Activated B cell treated with CpG ODN at 0.5 μM for 24 hours (primary cell): ENCODE data around the gene PRR7. TPM values are rescaled to one million over a fixed set of nuclear protein-coding genes. Genes with fewer than 3 reads are reported as not detected.

Experiments used
- ATAC-seq: fragments of 200-7000 bp; cut with Tn5 transposase; one replicate; pipeline ENCODE4 v1.10.0; 2021; ENCODE audit warnings: low read depth, mild to moderate bottlenecking, moderate library complexity
- CTCF ChIA-PET: fragments of 350-600 bp; sonication (Branson Sonifier 250); formaldehyde crosslinking; loops from one replicate; lab custom pipeline; 2021; ENCODE audit warnings: antibody characterized with exemption; lab: Charles Lee
- POLR2A ChIA-PET: fragments of 350-600 bp; sonication (Branson Sonifier 250); formaldehyde crosslinking; loops from one replicate; lab custom pipeline; 2021; ENCODE audit warnings: antibody characterized with exemption; lab: Charles Lee
- DNase-seq: peaks from one replicate; pipeline ENCODE4 v3.0.0; 2022
- H3K27ac Mint-ChIP-seq: one replicate; pipeline ENCODE4 v1.8.0; 2020; ENCODE audit warnings: mixed read lengths
- H3K27me3 Mint-ChIP-seq: one replicate; pipeline ENCODE4 v1.8.0; 2021; ENCODE audit warnings: mixed read lengths
- H3K36me3 Mint-ChIP-seq: one replicate; pipeline ENCODE4 v1.8.0; 2021; ENCODE audit warnings: low read depth, mixed read lengths
- H3K4me1 Mint-ChIP-seq: one replicate; pipeline ENCODE4 v1.8.0; 2021; ENCODE audit warnings: mixed read lengths
- H3K4me3 Mint-ChIP-seq: one replicate; pipeline ENCODE4 v1.8.0; 2020; ENCODE audit warnings: mild to moderate bottlenecking, mixed read lengths
- H3K9me3 Mint-ChIP-seq: one replicate; pipeline ENCODE4 v1.8.0; 2020; ENCODE audit warnings: mixed read lengths
- intact Hi-C: fragments of 100-400 bp; cut with micrococcal nuclease; formaldehyde crosslinking; loops from one replicate; pipeline ENCODE4 v1.15.1; 2024
- total RNA-seq: library from RNA; stranded (reverse); gene quantifications from 2 replicates; pipeline ENCODE4 v1.2.3, GENCODE V29; 2022
- TF ChIP-seq, protein P1 (sequence below): fragments of 200-600 bp; IDR thresholded peaks from one replicate; pipeline ENCODE4 v1.8.0; 2022; ENCODE audit warnings: antibody characterized with exemption, mild to moderate bottlenecking

The PRR7 gene
- 2.4 and 3.2 TPM in 2 replicates for total RNA-seq

DNA sequence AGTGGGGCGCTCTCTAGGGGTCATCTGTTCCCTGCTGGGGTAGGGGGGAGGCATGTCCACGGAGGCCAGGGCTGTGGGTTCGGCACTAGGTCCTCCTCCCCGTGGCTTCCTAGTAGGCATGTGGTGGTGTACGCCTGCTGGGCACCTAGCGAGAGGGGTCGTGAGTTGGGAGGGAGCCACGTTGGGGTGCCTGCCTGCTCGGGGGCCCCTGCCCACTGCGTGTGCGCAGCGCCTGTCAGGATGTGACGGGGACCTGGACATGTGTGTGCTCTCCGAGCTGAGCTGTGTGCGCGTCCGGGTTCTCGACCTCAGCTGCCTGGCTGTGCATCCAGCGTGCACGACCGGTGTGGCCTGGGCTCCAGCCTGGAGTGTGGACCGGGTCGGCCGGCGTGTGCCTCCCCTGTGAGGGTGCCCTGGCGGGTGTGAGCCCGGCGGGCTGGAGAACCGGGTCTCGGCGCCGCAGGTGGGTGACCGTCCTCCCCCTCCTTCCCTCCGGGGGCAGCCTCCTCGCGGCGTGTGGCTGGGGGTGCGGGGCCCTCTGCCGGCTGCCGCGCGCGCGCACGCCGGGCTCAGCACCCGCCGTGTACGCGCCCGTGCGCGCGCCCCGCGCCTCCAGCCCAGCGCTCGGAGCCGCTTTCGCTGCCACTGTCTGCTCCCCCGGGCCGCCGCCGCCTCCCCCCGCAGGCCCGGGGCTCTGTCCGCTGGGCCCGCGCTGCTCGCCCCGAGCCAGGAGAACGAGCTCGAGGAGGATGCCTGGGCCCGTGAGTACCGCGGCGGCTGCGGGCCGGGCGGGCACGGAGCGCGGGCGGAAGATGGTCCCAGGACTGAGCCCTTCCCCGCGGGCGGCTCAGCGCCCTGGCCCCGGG lies at the start of gene PRR7:
TSS of gene PRR7 (plus strand) at position 615 of the 866 bp plus-strand sequence. CDS start 8,254 bp downstream, outside the sequence.
- no peaks in the 10 kb centered on the region for H3K9me3 Mint-ChIP-seq
- H3K36me3 Mint-ChIP-seq, result peaks cover 16% of the 10 kb centered on the region
- H3K27ac Mint-ChIP-seq, result peak within 1 kb of the TSS; percentile 86
- intact Hi-C loops, result loop anchor here (1.0 to 2.0 kb wide), 3 partner anchors 15 to 42 kb away; partner anchors contain the start of gene GRK6
- H3K4me1 Mint-ChIP-seq, result peaks cover 41% of the 10 kb centered on the region
- POLR2A ChIA-PET, result interaction anchor here (0.5 to 11.5 kb wide), 7 partner anchors 8 to 60 kb away, joined by 3 to 296 read pairs (median 5); partner anchors contain the start of gene GRK6
- ATAC-seq, result peak; percentile 64
- peak; percentile 77 for DNase-seq
- H3K4me3 Mint-ChIP-seq, result peak within 1 kb of the TSS; percentile 75
- TF ChIP-seq, protein P1, sequence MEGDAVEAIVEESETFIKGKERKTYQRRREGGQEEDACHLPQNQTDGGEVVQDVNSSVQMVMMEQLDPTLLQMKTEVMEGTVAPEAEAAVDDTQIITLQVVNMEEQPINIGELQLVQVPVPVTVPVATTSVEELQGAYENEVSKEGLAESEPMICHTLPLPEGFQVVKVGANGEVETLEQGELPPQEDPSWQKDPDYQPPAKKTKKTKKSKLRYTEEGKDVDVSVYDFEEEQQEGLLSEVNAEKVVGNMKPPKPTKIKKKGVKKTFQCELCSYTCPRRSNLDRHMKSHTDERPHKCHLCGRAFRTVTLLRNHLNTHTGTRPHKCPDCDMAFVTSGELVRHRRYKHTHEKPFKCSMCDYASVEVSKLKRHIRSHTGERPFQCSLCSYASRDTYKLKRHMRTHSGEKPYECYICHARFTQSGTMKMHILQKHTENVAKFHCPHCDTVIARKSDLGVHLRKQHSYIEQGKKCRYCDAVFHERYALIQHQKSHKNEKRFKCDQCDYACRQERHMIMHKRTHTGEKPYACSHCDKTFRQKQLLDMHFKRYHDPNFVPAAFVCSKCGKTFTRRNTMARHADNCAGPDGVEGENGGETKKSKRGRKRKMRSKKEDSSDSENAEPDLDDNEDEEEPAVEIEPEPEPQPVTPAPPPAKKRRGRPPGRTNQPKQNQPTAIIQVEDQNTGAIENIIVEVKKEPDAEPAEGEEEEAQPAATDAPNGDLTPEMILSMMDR, result no peak
- CTCF ChIA-PET, result interaction anchor here (1.0 to 13.5 kb wide), 5 partner anchors 16 to 136 kb away, joined by 3 to 293 read pairs (median 7); partner anchors contain the start of gene PFN3
- no peaks in the 10 kb centered on the region for H3K27me3 Mint-ChIP-seq

GRCh38 chr5:177397875-177398390 lies 48.7 kb upstream of the PRR7 start:
- CTCF ChIA-PET, result no interaction called here
- no peak overlapping the region for H3K27ac Mint-ChIP-seq

GRCh38 chr5:177399997-177400868 lies 46.4 kb upstream of the PRR7 start, which contains the start of gene PFN3:
TSS of gene PFN3 (minus strand) at chr5:177400661. CDS start at chr5:177400576, 85 bp downstream.
- H3K27me3 Mint-ChIP-seq, result peaks cover 5% of the 10 kb centered on the region
- intact Hi-C loops, result loop anchor here (10.0 kb wide), 1 partner anchor 195 kb away; the partner anchor contains the start of gene TMED9
- H3K4me1 Mint-ChIP-seq, result peaks cover 23% of the 10 kb centered on the region
- H3K36me3 Mint-ChIP-seq, result no peaks in the 10 kb centered on the region
- CTCF ChIA-PET, result interaction anchor here (7.3 to 8.5 kb wide), 2 partner anchors 11 to 49 kb away, joined by 85 to 293 read pairs; partner anchors contain the start of gene PRR7
- POLR2A ChIA-PET, result interaction anchor here (0.9 to 6.3 kb wide), 3 partner anchors 31 to 54 kb away, joined by 3 to 66 read pairs (median 3); partner anchors contain the start of gene PRR7
- no peak within 1 kb of the TSS for H3K27ac Mint-ChIP-seq
- DNase-seq (no peak), ATAC-seq (no peak)
- H3K4me3 Mint-ChIP-seq, result no peak within 1 kb of the TSS
- no peaks in the 10 kb centered on the region for H3K9me3 Mint-ChIP-seq
- TF ChIP-seq, protein P1, result no peak

More at GRCh38 chr5:177397875-177398390, 48.7 kb upstream of the PRR7 start:
- Mint-ChIP-seq H3K4me3 (no peak overlapping the region), H3K36me3 (no peaks in the 10 kb centered on the region), H3K4me1 (peaks cover 11% of the 10 kb centered on the region), H3K9me3 (no peaks in the 10 kb centered on the region), H3K27me3 (peaks cover 5% of the 10 kb centered on the region)
- DNase-seq (no peak), ATAC-seq (no peak)
- POLR2A ChIA-PET, result no interaction called here
- TF ChIP-seq, protein P1, result no peak
- intact Hi-C loops, result loop anchor here (10.0 kb wide), 1 partner anchor 197 kb away; the partner anchor contains the start of gene TMED9

DNA sequence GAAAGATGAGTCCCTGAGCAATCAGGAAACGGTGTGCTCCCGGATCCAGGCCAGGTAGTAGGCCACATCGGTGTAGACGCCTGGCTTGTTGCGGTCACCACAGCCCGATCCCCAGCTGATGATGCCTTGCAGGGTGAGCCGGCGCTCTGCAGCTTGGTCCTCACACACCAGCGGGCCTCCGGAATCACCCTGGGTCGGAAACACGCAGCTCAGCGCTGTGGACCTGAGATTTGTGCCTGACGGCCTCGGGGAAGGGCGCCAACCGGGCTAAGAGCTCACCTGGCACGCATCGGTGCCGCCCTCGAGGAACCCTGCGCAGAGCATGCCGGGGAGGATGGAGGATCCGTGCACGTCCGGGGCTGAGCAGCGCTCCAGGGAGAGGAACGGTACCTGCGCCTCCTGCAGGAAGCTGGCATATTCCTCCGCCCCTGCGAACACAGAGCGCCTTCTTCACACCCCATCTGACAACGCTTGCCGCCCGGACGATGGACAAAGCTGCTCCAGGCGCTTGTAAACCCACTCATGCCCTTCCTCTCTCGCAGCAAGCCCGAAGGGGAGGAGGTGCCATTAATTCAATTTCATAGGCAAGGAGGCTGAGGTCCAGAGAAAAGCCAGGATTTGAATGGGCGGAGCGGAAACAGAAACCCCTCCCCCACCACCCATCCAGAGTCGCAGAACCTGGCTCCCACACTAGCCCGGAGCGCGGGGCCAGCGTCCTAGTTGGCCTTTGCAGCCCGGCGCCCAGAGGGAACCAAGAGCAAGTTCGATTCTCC lies 44.2 kb upstream of the PRR7 start:
- POLR2A ChIA-PET, result interaction anchor here (0.9 to 6.3 kb wide), 9 partner anchors 11 to 106 kb away, joined by 3 to 88 read pairs (median 7); partner anchors contain the start of genes GRK6, LMAN2 and PRR7
- intact Hi-C loops, result loop anchor here (1.0 to 2.0 kb wide), 4 partner anchors 12 to 92 kb away; partner anchors contain the start of gene MXD3
- TF ChIP-seq, protein P1, result no peak
- DNase-seq, result peak; percentile 38
- Mint-ChIP-seq H3K4me3 (peak overlapping the region; percentile 79), H3K27me3 (peaks cover 5% of the 10 kb centered on the region), H3K9me3 (no peaks in the 10 kb centered on the region), H3K36me3 (no peaks in the 10 kb centered on the region), H3K4me1 (peaks cover 39% of the 10 kb centered on the region), H3K27ac (peak overlapping the region; percentile 35)
- CTCF ChIA-PET, result interaction anchor here (1.1 to 8.5 kb wide), 10 partner anchors 13 to 287 kb away, joined by 3 to 293 read pairs (median 20); partner anchors contain the start of genes GRK6 and PRR7
- peak; percentile 12 for ATAC-seq
